Upper lobe of left lung (tissue), 6 donors: Measurements from ENCODE around the gene GALNT2. TPM values are rescaled to one million over a fixed set of nuclear protein-coding genes. Genes with fewer than 3 reads are reported as not detected.

Experiments used
- ATAC-seq, 2 donors: fragments of 200-7000 bp; cut with Tn5 transposase; one replicate each; pipeline ENCODE4 v1.9.1; 2022; ENCODE audit warnings: mild to moderate bottlenecking in 2 of 2, moderate library complexity in 2 of 2; ENCODE audit not compliant: low FRiP score in 2 of 2
- DNase-seq, 2 donors: peaks; one replicate each; pipeline ENCODE4 v3.0.0-alpha.2; 2019 to 2020
- H3K27ac ChIP-seq, 4 donors: fragments of 200-600 bp; sonication (generic); one replicate each; pipeline ENCODE4 v1.5.1; 2016 to 2019
- H3K27me3 ChIP-seq, 4 donors: fragments of 200-600 bp; sonication (generic); one replicate each; pipeline ENCODE4 v1.5.1; 2017 to 2019
- H3K36me3 ChIP-seq, 4 donors: fragments of 200-600 bp; sonication (generic); one replicate each; pipeline ENCODE4 v1.5.1; 2016 to 2019
- H3K4me1 ChIP-seq, 4 donors: fragments of 200-600 bp; sonication (generic); one replicate each; pipeline ENCODE4 v1.5.1; 2018 to 2019
- H3K4me3 ChIP-seq, 4 donors: fragments of 200-600 bp; sonication (generic); one replicate each; pipeline ENCODE4 v1.5.1; 2017 to 2019; ENCODE audit warnings: mild to moderate bottlenecking in 2 of 4, moderate library complexity in 1 of 4
- H3K9me3 ChIP-seq, 4 donors: fragments of 200-600 bp; sonication (generic); one replicate each; pipeline ENCODE4 v1.5.1; 2018 to 2019
- EP300 ChIP-seq, 4 donors: sonication (generic); formaldehyde crosslinking; IDR thresholded peaks; one replicate each; pipeline ENCODE4 v1.5.1; 2017; ENCODE audit warnings: antibody characterized with exemption in 4 of 4, control low read depth in 2 of 4
- POLR2A ChIP-seq, 4 donors: fragments of 450-650 bp; IDR thresholded peaks; one replicate each; pipeline ENCODE4 v1.5.1; 2016 to 2017; ENCODE audit warnings: antibody characterized with exemption in 4 of 4, mild to moderate bottlenecking in 2 of 4
- POLR2AphosphoS5 ChIP-seq, 2 donors: sonication (generic); formaldehyde crosslinking; IDR thresholded peaks; one replicate each; pipeline ENCODE4 v1.5.1; 2017; ENCODE audit warnings: antibody characterized with exemption in 2 of 2
- WGBS, 2 donors: methylation state at CpG; one replicate each; pipeline ENCODE4 v1.1.5; 2017 to 2018; 5-methylcytosine and 5-hydroxymethylcytosine counted together
- total RNA-seq, 6 donors: library from RNA; depleted of rRNA in 4 of 6; stranded (reverse); fragments of >200 nt in 4 of 6; gene quantifications; one replicate each; pipeline versions ENCODE4 v1.1.0 to v1.2.1, GENCODE V29; 2016 to 2021
- TF ChIP-seq, protein P1 (sequence below), 6 experiments: fragments of 450-650 bp in 4 of 6; fragments of 200-600 bp in 2 of 6; sonication (generic) in 2 of 6; IDR thresholded peaks; one replicate each; pipeline ENCODE4 v1.5.1; 2016 to 2019; ENCODE audit warnings: antibody characterized with exemption in 6 of 6
- donor health status: DM: no; HTN: no; CAD: no; lungs with moderate emphysema.
- donor health status: DM: no; HTN: yes; CAD: no; lungs with severe emphysema.

Gene GALNT2
- total RNA-seq = 10 to 100 TPM; 51.3 to 62.3 (median 56.2) TPM

DNA sequence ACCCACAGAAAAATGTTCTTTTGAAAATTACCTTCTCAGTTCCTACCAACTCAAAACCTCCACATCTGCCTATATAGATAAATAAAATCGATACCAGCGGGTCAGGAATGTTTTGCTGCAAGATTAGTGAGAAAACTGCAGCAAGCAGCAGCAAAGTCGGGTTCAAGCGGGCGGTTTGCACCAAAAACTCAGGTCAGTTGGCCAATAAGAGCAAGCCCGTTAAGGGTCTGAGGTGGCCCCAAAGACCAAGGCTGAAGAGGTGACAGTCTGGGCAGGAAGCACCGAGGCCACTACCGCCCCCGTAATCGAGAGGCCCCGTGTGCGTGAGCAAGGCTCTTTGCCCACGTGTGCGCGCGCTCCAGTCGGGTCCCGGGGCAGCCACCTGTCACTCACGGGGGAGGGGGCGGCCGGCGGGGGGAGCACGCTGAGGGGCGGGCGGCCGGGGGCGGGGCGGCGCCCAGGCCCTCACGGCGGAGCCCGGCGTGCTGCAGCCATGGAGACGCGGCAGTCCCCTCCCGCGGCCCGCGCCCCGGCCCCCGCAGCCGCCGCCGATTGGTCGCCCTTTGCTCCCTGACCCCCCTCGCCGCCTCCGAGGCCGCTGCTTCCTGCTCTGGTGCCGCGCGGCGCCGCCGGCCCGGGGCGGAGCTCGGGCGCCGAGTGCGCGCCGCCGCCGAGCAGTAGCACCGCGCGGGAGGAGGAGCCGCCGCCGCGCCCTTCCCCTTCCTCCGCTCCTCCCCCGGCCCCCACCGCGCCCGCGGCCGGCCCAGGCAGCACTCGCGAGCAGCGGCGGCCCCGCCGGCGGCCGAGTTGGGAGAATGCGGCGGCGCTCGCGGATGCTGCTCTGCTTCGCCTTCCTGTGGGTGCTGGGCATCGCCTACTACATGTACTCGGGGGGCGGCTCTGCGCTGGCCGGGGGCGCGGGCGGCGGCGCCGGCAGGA lies at the start of gene GALNT2:
Gene GALNT2 (plus strand): TSS at position 773 of the 939 bp plus-strand sequence. CDS start 43 bp downstream, at position 816.
- WGBS, 2 donors = 0% methylated on average over 6 to 50 of the region's 104 CpGs
- H3K9me3 ChIP-seq = no peaks in the 10 kb centered on the region
- DNase-seq = peak; percentile 94 to 98
- H3K36me3 ChIP-seq = no peaks in the 10 kb centered on the region
- peak within 1 kb of the TSS; percentile 58 to 94 (median 81) for H3K4me3 ChIP-seq
- no peaks in the 10 kb centered on the region for H3K27me3 ChIP-seq
- ATAC-seq = peak; percentile 96 to 97
- peak in 3 of 4 donors; percentile 76 to 93 (median 79) for TF ChIP-seq POLR2A (IDR thresholded peaks at IDR 0.05)
- peak; percentile 38 to 61 for TF ChIP-seq POLR2AphosphoS5 (IDR thresholded peaks at IDR 0.05)
- no peak for TF ChIP-seq EP300 (IDR thresholded peaks at IDR 0.05)
- TF ChIP-seq, protein P1, sequence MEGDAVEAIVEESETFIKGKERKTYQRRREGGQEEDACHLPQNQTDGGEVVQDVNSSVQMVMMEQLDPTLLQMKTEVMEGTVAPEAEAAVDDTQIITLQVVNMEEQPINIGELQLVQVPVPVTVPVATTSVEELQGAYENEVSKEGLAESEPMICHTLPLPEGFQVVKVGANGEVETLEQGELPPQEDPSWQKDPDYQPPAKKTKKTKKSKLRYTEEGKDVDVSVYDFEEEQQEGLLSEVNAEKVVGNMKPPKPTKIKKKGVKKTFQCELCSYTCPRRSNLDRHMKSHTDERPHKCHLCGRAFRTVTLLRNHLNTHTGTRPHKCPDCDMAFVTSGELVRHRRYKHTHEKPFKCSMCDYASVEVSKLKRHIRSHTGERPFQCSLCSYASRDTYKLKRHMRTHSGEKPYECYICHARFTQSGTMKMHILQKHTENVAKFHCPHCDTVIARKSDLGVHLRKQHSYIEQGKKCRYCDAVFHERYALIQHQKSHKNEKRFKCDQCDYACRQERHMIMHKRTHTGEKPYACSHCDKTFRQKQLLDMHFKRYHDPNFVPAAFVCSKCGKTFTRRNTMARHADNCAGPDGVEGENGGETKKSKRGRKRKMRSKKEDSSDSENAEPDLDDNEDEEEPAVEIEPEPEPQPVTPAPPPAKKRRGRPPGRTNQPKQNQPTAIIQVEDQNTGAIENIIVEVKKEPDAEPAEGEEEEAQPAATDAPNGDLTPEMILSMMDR (IDR thresholded peaks at IDR 0.05) = peak in 1 of 6 experiments; percentile 24
- H3K27ac ChIP-seq = peak within 1 kb of the TSS; percentile 80 to 97 (median 88)
- peaks cover 6 to 33% (median 23%) of the 10 kb centered on the region in 4 donors for H3K4me1 ChIP-seq

DNA sequence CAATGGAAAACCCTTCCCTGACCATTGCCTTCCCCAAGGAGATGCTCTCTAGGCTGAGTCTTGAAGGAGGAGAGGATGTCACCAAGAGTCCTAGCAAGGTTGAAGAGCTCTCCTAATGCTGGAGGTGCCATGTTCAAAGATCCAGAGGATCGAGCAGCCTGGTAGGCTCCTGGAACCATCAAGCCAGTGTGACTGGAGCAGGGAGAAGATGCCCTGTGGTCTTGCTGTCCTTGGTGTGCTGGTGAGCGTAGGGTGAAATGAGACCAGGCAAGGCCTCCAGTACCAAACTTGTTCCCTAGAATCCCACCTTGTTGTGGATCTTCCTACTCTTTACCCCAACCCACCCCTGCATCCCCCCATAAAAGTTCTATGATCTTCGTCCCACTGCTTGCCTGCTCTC lies 46.6 kb upstream of the GALNT2 start:
- WGBS, 2 donors = 88 to 90% methylated on average over 3 of the region's 3 CpGs

DNA sequence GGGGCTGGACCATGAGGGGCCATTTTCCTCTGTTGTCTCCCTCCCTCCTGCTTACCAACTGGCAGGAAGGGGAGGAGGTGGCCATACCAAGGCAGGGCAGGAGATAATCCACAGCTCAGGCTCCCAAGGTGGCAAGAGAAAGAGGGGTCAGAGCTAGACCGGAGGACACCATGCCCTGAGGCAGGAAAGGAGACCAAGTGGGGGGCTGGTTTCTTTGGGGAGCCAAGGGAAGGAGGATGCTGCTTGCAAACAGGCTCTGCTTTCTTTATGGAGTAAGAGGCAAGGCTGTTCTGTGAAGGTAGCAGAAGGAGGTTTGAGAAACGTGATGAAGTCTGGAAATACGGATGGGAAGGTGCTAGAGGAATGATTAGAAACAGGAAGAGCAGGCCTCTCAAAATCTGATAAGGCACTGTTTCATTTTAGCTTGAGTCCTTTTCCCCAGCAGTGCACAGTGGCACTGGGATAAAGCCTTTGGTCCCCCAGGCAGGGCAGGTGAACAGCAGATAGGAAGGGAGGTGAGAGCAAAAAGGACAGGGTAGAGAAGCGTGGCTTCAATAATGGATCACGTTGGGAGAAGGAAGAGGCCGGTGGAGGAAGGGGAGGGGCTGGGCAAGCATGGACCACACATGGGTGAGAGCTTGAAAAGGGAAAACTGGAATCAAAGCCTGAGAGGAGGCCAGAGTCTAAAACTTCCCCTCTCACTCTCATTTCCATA lies 44.2 kb upstream of the GALNT2 start:
- 59 to 64% methylated on average over 6 of the region's 6 CpGs for WGBS, 2 donors
- Histone ChIP-seq H3K4me3 (no peak overlapping the region), H3K27ac (no peak overlapping the region), H3K4me1 (no peaks in the 10 kb centered on the region), H3K9me3 (peaks cover 0 to 6% (median 3%) of the 10 kb centered on the region in 4 donors), H3K36me3 (no peaks in the 10 kb centered on the region), H3K27me3 (no peaks in the 10 kb centered on the region)
- TF ChIP-seq POLR2A (IDR thresholded peaks at IDR 0.05) = no peak
- TF ChIP-seq, protein P1 (IDR thresholded peaks at IDR 0.05) = no peak
- no peak for DNase-seq
- ATAC-seq = no peak

More for the DNA sequence above, 46.6 kb upstream of the GALNT2 start:
- no peak for TF ChIP-seq POLR2AphosphoS5 (IDR thresholded peaks at IDR 0.05)
- TF ChIP-seq, protein P1 (IDR thresholded peaks at IDR 0.05) = no peak
- TF ChIP-seq EP300 (IDR thresholded peaks at IDR 0.05) = no peak
- no peak for TF ChIP-seq POLR2A (IDR thresholded peaks at IDR 0.05)
- Histone ChIP-seq H3K4me3 (no peak overlapping the region), H3K27me3 (no peaks in the 10 kb centered on the region), H3K27ac (no peak overlapping the region), H3K36me3 (no peaks in the 10 kb centered on the region), H3K9me3 (no peaks in the 10 kb centered on the region), H3K4me1 (no peaks in the 10 kb centered on the region)
- ATAC-seq (no peak), DNase-seq (no peak)

DNA sequence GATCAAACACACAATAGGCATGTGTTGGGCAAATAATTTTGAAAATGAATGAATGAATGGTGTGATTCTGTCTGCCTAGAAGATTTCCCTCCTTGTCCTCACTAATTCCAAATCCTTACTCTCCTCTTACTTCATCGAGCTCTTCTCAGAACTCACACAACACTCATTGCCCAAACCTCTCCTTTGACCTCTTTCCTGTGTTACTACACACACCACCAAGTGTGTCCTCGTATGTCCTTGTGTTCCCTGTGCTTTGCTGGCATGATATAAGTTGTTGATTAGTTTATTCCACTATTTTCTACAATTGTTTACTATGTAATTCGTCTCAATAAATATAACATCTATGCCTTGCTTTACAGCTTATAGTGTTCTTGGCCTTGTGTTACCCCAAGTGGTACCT lies 41.4 kb upstream of the GALNT2 start:
- no peak for ATAC-seq
- no peaks in the 10 kb centered on the region for H3K36me3 ChIP-seq
- no peaks in the 10 kb centered on the region for H3K4me1 ChIP-seq
- no peak overlapping the region for H3K27ac ChIP-seq
- H3K27me3 ChIP-seq = no peaks in the 10 kb centered on the region
- no peak overlapping the region for H3K4me3 ChIP-seq
- H3K9me3 ChIP-seq = peaks cover 0 to 6% (median 3%) of the 10 kb centered on the region in 4 donors
- TF ChIP-seq EP300 (IDR thresholded peaks at IDR 0.05) (no peak), POLR2AphosphoS5 (IDR thresholded peaks at IDR 0.05) (no peak), POLR2A (IDR thresholded peaks at IDR 0.05) (no peak)
- TF ChIP-seq, protein P1 (IDR thresholded peaks at IDR 0.05) = no peak
- WGBS, 2 donors = 70 to 73% methylated on average over 3 of the region's 3 CpGs
- DNase-seq = no peak
